Neural cell (in vitro differentiated cells): ENCODE results near the gene CELSR1.

Source experiments
- EP300 ChIP-seq: fragments of 450-650 bp; conservative IDR thresholded peaks from 2 replicates; pipeline ENCODE4 v1.6.1; 2014; ENCODE audit warnings: antibody characterized with exemption, mild to moderate bottlenecking, moderate library complexity; ENCODE audit not compliant: poor library complexity, severe bottlenecking
- EZH2 ChIP-seq: fragments of 200-600, 300-800 bp; shearing (Covaris generic), sonication (generic); IDR thresholded peaks from 2 replicates; pipeline ENCODE4 v1.6.1; 2014; ENCODE audit warnings: antibody characterized with exemption, low read length, borderline replicate concordance, mild to moderate bottlenecking; ENCODE audit not compliant: insufficient read depth, poor library complexity, severe bottlenecking
- POLR2AphosphoS5 ChIP-seq: IDR thresholded peaks from 2 replicates; pipeline ENCODE4 v1.6.1; 2012
- RAD21 ChIP-seq: fragments of 450-650 bp; conservative IDR thresholded peaks from 2 replicates; pipeline ENCODE4 v1.6.1; 2014; ENCODE audit warnings: antibody characterized with exemption, mild to moderate bottlenecking, moderate library complexity
- REST ChIP-seq: IDR thresholded peaks from 2 replicates; pipeline ENCODE4 v1.6.1; 2012; ENCODE audit warnings: borderline replicate concordance
- SMC3 ChIP-seq: fragments of 450-650 bp; conservative IDR thresholded peaks from 2 replicates; pipeline ENCODE4 v1.6.1; 2014; ENCODE audit warnings: antibody characterized with exemption, mild to moderate bottlenecking, moderate library complexity; ENCODE audit not compliant: poor library complexity
- TAF1 ChIP-seq: IDR thresholded peaks from 2 replicates; pipeline ENCODE4 v1.6.1; 2012; ENCODE audit warnings: low read depth
- TF ChIP-seq, protein P1 (sequence below): fragments of 450-650 bp; IDR thresholded peaks from 2 replicates; pipeline ENCODE4 v1.5.1; 2014; ENCODE audit warnings: antibody characterized with exemption, mild to moderate bottlenecking, moderate library complexity; ENCODE audit not compliant: poor library complexity, severe bottlenecking

DNA sequence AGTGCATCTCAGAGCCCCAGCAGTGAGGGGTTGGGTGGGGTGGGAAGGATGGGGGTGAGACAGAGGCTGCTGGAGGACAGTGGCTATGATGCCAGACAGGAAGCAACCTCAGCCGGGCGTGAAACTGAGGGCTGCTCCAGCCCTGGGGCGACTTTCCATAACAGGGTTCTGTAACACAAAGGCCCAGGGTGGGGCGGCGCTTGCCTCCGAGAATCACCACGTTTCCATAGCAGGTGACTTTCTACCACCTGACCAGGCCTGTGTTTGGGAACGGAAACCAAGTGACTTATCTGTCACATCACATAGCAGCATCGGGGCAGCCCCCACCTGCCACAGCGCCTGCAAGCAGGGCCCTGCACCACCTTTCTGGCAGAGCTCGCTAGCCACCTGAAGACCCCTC lies 116.2 kb downstream of the CELSR1 start:
- TF ChIP-seq, protein P1, sequence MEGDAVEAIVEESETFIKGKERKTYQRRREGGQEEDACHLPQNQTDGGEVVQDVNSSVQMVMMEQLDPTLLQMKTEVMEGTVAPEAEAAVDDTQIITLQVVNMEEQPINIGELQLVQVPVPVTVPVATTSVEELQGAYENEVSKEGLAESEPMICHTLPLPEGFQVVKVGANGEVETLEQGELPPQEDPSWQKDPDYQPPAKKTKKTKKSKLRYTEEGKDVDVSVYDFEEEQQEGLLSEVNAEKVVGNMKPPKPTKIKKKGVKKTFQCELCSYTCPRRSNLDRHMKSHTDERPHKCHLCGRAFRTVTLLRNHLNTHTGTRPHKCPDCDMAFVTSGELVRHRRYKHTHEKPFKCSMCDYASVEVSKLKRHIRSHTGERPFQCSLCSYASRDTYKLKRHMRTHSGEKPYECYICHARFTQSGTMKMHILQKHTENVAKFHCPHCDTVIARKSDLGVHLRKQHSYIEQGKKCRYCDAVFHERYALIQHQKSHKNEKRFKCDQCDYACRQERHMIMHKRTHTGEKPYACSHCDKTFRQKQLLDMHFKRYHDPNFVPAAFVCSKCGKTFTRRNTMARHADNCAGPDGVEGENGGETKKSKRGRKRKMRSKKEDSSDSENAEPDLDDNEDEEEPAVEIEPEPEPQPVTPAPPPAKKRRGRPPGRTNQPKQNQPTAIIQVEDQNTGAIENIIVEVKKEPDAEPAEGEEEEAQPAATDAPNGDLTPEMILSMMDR: no peak
- TF ChIP-seq EZH2 (no peak), POLR2AphosphoS5 (no peak), TAF1 (no peak), REST (no peak), RAD21 (no peak), SMC3 (no peak), EP300 (no peak)
